Liver (tissue), 9 donors: ENCODE data around the gene TACO1. TPM values are rescaled to one million over a fixed set of nuclear protein-coding genes. Genes with fewer than 3 reads are reported as not detected.

Experiments used
- DNase-seq: peaks from one replicate; pipeline ENCODE4 v3.0.0-alpha.2; 2017; ENCODE audit warnings: low spot score
- H3K27ac ChIP-seq, 2 donors: one replicate each; pipeline ENCODE4 v1.7.0; 2013; ENCODE audit warnings: inconsistent platforms in 2 of 2, low read length in 2 of 2, control low read depth in 1 of 2, low read depth in 1 of 2, mild to moderate bottlenecking in 1 of 2
- H3K27me3 ChIP-seq, 4 donors: one replicate each; pipeline versions ENCODE4 v1.6.1 to v1.7.0; 2013; ENCODE audit warnings: low read length in 3 of 4, inconsistent platforms in 1 of 4, mild to moderate bottlenecking in 1 of 4, moderate library complexity in 1 of 4; ENCODE audit not compliant: control insufficient read depth in 4 of 4, insufficient read depth in 4 of 4
- H3K36me3 ChIP-seq, 4 donors: one replicate each; pipeline versions ENCODE4 v1.6.1 to v1.7.0; 2013; ENCODE audit warnings: low read length in 3 of 4, mild to moderate bottlenecking in 3 of 4, low read depth in 1 of 4, moderate library complexity in 1 of 4; ENCODE audit not compliant: control insufficient read depth in 4 of 4, insufficient read depth in 3 of 4
- H3K4me1 ChIP-seq, 4 donors: one replicate each; pipeline versions ENCODE4 v1.6.1 to v1.7.0; 2013; ENCODE audit warnings: low read length in 3 of 4, mild to moderate bottlenecking in 3 of 4, moderate library complexity in 1 of 4; ENCODE audit not compliant: control insufficient read depth in 4 of 4, insufficient read depth in 4 of 4
- H3K4me3 ChIP-seq, 3 donors: one replicate each; pipeline versions ENCODE4 v1.6.1 to v1.7.0; 2013; ENCODE audit warnings: low read length in 3 of 3, control low read depth in 1 of 3, low read depth in 1 of 3, mild to moderate bottlenecking in 1 of 3
- H3K9ac ChIP-seq, 2 donors: one replicate each; pipeline ENCODE4 v1.7.0; 2013; ENCODE audit warnings: low read length in 2 of 2, mild to moderate bottlenecking in 2 of 2, moderate library complexity in 2 of 2, control low read depth in 1 of 2, low read depth in 1 of 2
- H3K9me3 ChIP-seq, 4 donors: one replicate each; pipeline versions ENCODE4 v1.6.1 to v1.7.0; 2013; ENCODE audit warnings: low read length in 3 of 4; ENCODE audit not compliant: control insufficient read depth in 4 of 4
- EGR1 ChIP-seq, 2 donors: IDR thresholded peaks; 2 replicates each; pipeline ENCODE4 v1.6.1; 2016 to 2018; ENCODE audit warnings: antibody characterized with exemption in 2 of 2, low read depth in 2 of 2
- FOXA1 ChIP-seq: IDR thresholded peaks from 2 replicates; pipeline ENCODE4 v1.6.1; 2016; ENCODE audit warnings: antibody characterized with exemption
- FOXA2 ChIP-seq: IDR thresholded peaks from 2 replicates; pipeline ENCODE4 v1.6.1; 2016; ENCODE audit warnings: antibody characterized with exemption
- GABPA ChIP-seq, 2 donors: IDR thresholded peaks in 1 of 2; conservative IDR thresholded peaks in 1 of 2; 2 replicates each; pipeline ENCODE4 v1.6.1; 2016; ENCODE audit warnings: antibody characterized with exemption in 2 of 2, mild to moderate bottlenecking in 1 of 2, moderate library complexity in 1 of 2
- HNF4A ChIP-seq, 2 donors: conservative IDR thresholded peaks; 2 replicates each; pipeline ENCODE4 v1.6.1; 2016; ENCODE audit warnings: antibody characterized with exemption in 2 of 2, mild to moderate bottlenecking in 2 of 2
- HNF4G ChIP-seq: IDR thresholded peaks from 2 replicates; pipeline ENCODE4 v1.6.1; 2016; ENCODE audit warnings: antibody characterized with exemption
- JUND ChIP-seq, 2 donors: IDR thresholded peaks; 2 replicates each; pipeline ENCODE4 v1.6.1; 2016; ENCODE audit warnings: antibody characterized with exemption in 2 of 2
- NR2F2 ChIP-seq: IDR thresholded peaks from 2 replicates; pipeline ENCODE4 v1.6.1; 2016; ENCODE audit warnings: antibody characterized with exemption
- RAD21 ChIP-seq, 2 donors: IDR thresholded peaks; 2 replicates each; pipeline ENCODE4 v1.6.1; 2016; ENCODE audit warnings: antibody characterized with exemption in 2 of 2, mild to moderate bottlenecking in 2 of 2
- RXRA ChIP-seq, 2 donors: IDR thresholded peaks; 2 replicates each; pipeline ENCODE4 v1.6.1; 2017 to 2018; ENCODE audit warnings: antibody characterized with exemption in 2 of 2, mild to moderate bottlenecking in 1 of 2
- SP1 ChIP-seq: IDR thresholded peaks from 2 replicates; pipeline ENCODE4 v1.6.1; 2018; ENCODE audit warnings: antibody characterized with exemption, mild to moderate bottlenecking
- TAF1 ChIP-seq: conservative IDR thresholded peaks from 2 replicates; pipeline ENCODE4 v1.6.1; 2016; ENCODE audit warnings: antibody characterized with exemption, mild to moderate bottlenecking
- YY1 ChIP-seq: IDR thresholded peaks from 2 replicates; pipeline ENCODE4 v1.6.1; 2016; ENCODE audit warnings: antibody characterized with exemption, mild to moderate bottlenecking
- WGBS: extraction: QIAGEN DNeasy Blood & Tissue Kit; methylation state at CpG from one replicate; pipeline ENCODE4 v1.1.7; 2013; 5-methylcytosine and 5-hydroxymethylcytosine counted together
- polyA plus RNA-seq, 2 donors: library from polyadenylated mRNA; stranded (reverse) in 1 of 2; unstranded in 1 of 2; fragments of 200-250 nt in 1 of 2; fragments of >200 nt in 1 of 2; fragmentation: Nextera tagmentation in 1 of 2; extraction: Ambion mirVana in 1 of 2; gene quantifications; one replicate each; pipeline versions ENCODE4 v1.2.1 to v1.2.3, GENCODE V29; 2013 to 2015
- total RNA-seq, 2 donors: library from RNA; depleted of rRNA; stranded (reverse); fragments of >200 nt; gene quantifications; one replicate each; pipeline ENCODE4 v1.2.3, GENCODE V29; 2014
- TF ChIP-seq, protein P1 (sequence below): IDR thresholded peaks from 2 replicates; pipeline ENCODE4 v1.6.1; 2016; ENCODE audit warnings: antibody characterized with exemption, mild to moderate bottlenecking
- TF ChIP-seq, protein P2 (sequence below): IDR thresholded peaks from 2 replicates; pipeline ENCODE4 v1.6.1; 2016; ENCODE audit warnings: antibody characterized with exemption
- TF ChIP-seq, protein P3 (sequence below): IDR thresholded peaks from 2 replicates; pipeline ENCODE4 v1.6.1; 2016; ENCODE audit warnings: antibody characterized with exemption
- TF ChIP-seq, protein P4 (sequence below): IDR thresholded peaks from 2 replicates; pipeline ENCODE4 v1.6.1; 2016; ENCODE audit warnings: antibody characterized with exemption
- TF ChIP-seq, protein P5 (sequence below): fragments of 150-350 bp; IDR thresholded peaks from 2 replicates; pipeline ENCODE4 v1.5.1; 2017; ENCODE audit warnings: improper control_type of control experiment, low read depth, low read length; ENCODE audit not compliant: missing input control
- donor health status: healthy.
- donor health status: healthy.
- donor health status: healthy.
- donor health status: healthy.
- donor health status: healthy.

The TACO1 gene
- total and polyA plus RNA-seq, 4 donors: 14.3 to 55.8 (median 41.7) TPM

DNA sequence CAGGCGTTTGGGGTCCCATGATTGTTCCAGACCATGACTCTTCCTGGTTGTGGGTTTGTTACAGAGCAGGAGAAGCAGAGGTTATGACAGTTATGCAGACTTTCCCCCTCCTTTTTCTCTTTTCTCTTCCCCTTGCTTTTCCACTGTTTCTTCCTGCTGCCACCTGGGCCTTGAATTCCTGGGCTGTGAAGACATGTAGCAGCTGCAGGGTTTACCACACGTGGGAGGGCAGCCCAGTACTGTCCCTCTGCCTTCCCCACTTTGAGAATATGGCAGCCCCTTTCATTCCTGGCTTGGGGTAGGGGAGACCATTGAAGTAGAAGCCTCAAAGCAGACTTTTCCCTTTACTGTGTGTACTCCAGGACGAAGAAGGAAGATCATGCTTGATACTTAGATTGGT, 7.9 kb upstream of the TACO1 start:
- 96% methylated on average over 3 of the region's 3 CpGs for WGBS
- H3K9ac ChIP-seq: no peak overlapping the region
- peaks cover 4 to 41% (median 26%) of the 10 kb centered on the region in 4 donors for H3K36me3 ChIP-seq
- H3K27ac ChIP-seq: no peak overlapping the region
- TF ChIP-seq, protein P1, sequence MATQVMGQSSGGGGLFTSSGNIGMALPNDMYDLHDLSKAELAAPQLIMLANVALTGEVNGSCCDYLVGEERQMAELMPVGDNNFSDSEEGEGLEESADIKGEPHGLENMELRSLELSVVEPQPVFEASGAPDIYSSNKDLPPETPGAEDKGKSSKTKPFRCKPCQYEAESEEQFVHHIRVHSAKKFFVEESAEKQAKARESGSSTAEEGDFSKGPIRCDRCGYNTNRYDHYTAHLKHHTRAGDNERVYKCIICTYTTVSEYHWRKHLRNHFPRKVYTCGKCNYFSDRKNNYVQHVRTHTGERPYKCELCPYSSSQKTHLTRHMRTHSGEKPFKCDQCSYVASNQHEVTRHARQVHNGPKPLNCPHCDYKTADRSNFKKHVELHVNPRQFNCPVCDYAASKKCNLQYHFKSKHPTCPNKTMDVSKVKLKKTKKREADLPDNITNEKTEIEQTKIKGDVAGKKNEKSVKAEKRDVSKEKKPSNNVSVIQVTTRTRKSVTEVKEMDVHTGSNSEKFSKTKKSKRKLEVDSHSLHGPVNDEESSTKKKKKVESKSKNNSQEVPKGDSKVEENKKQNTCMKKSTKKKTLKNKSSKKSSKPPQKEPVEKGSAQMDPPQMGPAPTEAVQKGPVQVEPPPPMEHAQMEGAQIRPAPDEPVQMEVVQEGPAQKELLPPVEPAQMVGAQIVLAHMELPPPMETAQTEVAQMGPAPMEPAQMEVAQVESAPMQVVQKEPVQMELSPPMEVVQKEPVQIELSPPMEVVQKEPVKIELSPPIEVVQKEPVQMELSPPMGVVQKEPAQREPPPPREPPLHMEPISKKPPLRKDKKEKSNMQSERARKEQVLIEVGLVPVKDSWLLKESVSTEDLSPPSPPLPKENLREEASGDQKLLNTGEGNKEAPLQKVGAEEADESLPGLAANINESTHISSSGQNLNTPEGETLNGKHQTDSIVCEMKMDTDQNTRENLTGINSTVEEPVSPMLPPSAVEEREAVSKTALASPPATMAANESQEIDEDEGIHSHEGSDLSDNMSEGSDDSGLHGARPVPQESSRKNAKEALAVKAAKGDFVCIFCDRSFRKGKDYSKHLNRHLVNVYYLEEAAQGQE: no peak
- TF ChIP-seq HNF4G: no peak
- TF ChIP-seq, protein P2, sequence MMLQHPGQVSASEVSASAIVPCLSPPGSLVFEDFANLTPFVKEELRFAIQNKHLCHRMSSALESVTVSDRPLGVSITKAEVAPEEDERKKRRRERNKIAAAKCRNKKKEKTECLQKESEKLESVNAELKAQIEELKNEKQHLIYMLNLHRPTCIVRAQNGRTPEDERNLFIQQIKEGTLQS: no peak
- TF ChIP-seq, protein P3, sequence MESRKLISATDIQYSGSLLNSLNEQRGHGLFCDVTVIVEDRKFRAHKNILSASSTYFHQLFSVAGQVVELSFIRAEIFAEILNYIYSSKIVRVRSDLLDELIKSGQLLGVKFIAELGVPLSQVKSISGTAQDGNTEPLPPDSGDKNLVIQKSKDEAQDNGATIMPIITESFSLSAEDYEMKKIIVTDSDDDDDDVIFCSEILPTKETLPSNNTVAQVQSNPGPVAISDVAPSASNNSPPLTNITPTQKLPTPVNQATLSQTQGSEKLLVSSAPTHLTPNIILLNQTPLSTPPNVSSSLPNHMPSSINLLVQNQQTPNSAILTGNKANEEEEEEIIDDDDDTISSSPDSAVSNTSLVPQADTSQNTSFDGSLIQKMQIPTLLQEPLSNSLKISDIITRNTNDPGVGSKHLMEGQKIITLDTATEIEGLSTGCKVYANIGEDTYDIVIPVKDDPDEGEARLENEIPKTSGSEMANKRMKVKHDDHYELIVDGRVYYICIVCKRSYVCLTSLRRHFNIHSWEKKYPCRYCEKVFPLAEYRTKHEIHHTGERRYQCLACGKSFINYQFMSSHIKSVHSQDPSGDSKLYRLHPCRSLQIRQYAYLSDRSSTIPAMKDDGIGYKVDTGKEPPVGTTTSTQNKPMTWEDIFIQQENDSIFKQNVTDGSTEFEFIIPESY: no peak
- TF ChIP-seq, protein P4, sequence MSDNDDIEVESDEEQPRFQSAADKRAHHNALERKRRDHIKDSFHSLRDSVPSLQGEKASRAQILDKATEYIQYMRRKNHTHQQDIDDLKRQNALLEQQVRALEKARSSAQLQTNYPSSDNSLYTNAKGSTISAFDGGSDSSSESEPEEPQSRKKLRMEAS: no peak
- no peak for TF ChIP-seq TAF1
- TF ChIP-seq, protein P5, sequence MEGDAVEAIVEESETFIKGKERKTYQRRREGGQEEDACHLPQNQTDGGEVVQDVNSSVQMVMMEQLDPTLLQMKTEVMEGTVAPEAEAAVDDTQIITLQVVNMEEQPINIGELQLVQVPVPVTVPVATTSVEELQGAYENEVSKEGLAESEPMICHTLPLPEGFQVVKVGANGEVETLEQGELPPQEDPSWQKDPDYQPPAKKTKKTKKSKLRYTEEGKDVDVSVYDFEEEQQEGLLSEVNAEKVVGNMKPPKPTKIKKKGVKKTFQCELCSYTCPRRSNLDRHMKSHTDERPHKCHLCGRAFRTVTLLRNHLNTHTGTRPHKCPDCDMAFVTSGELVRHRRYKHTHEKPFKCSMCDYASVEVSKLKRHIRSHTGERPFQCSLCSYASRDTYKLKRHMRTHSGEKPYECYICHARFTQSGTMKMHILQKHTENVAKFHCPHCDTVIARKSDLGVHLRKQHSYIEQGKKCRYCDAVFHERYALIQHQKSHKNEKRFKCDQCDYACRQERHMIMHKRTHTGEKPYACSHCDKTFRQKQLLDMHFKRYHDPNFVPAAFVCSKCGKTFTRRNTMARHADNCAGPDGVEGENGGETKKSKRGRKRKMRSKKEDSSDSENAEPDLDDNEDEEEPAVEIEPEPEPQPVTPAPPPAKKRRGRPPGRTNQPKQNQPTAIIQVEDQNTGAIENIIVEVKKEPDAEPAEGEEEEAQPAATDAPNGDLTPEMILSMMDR: no peak
- no peak for TF ChIP-seq EGR1 (IDR thresholded peaks at IDR 0.05; ENCODE audit: low read depth in 2 of 2)
- no peak for TF ChIP-seq JUND (IDR thresholded peaks at IDR 0.05)
- TF ChIP-seq RXRA (IDR thresholded peaks at IDR 0.05): no peak
- no peak for TF ChIP-seq FOXA1
- TF ChIP-seq GABPA (IDR thresholded peaks at IDR 0.05 in 1 of 2, conservative IDR thresholded peaks at IDR 0.05 in 1 of 2): no peak
- TF ChIP-seq HNF4A (conservative IDR thresholded peaks at IDR 0.05): no peak
- TF ChIP-seq RAD21 (IDR thresholded peaks at IDR 0.05): no peak
- no peak for TF ChIP-seq YY1
- TF ChIP-seq SP1: no peak
- no peak for TF ChIP-seq NR2F2
- TF ChIP-seq FOXA2: no peak
- no peaks in the 10 kb centered on the region for H3K4me1 ChIP-seq
- no peak for DNase-seq
- H3K27me3 ChIP-seq: no peaks in the 10 kb centered on the region
- no peak overlapping the region for H3K4me3 ChIP-seq
- no peaks in the 10 kb centered on the region for H3K9me3 ChIP-seq
